LNCaP clone FGC (cell line): Measurements from ENCODE around the gene PARVB.

Experiments
- DNase-seq: peaks from one replicate; pipeline ENCODE4 v3.0.0-alpha.2; 2011; ENCODE audit warnings: low read depth
- H3K4me3 ChIP-seq: 2 replicates; pipeline ENCODE4 v1.5.1; 2011; ENCODE audit warnings: mild to moderate bottlenecking, low read depth, low read length, control low read depth
- CTCF ChIP-seq: IDR thresholded peaks from 2 replicates; pipeline ENCODE4 v1.5.1; 2012; ENCODE audit warnings: mild to moderate bottlenecking; ENCODE audit not compliant: control insufficient read depth, insufficient read depth; ENCODE audit errors: extremely low read depth

PARVB gene

DNA sequence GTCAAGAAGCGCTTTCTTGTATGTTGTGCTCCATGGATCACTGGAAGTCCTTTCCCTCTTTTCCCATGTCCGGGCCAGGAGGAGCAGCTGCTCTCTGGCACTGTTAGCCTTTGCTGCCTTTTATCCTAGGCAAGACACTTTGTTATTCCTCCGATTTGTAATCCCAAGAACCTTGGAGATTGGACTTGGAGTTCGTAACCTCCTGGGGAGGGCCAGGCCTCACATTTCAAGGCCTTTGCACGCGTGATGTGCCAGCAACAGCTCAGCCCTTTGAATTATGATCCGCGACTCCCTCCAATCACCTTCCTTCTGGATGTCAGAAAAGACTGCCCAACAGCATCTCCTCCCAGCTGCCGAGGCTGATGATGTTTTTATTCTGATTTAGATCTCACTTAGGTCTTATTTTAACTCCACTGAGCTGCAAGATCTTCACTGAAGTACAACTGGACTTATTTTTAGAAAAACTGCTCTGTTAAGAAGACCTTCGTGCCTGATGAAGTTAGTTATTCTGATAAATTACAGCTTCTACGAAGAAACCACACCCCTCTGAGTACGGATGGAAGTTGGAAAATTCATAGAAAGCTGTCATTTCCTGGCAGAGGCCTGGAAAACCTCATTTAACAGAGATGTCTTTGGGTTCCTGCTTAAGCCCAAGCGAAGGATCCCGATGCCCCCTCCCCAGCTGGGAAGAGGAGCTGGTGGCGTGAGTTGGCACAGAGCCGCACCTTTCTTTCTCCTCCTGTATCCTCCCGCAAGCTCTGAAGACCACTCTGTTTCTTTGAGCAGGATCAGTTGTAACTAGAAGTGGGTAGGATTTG lies 62.4 kb downstream of the PARVB start:
- DNase-seq = no peak
- no peak overlapping the region for H3K4me3 ChIP-seq
- TF ChIP-seq CTCF = no peak

DNA sequence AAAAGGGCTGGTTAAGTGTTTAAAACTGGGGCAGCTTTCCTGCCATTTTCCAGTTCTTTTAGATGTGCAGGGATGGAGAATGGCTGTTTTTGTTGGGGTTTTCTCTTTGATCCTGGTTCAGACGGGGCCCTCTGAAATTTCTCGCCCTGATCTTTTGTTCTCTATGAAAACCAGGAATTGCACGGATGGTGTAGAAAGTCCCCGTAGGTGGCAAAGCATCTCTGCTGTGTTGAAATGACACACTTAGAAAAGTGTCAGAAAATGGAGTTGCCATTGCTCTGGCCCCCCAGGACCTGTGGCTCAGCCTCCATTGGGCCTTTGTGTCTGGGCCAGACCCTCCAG lies 63.0 kb downstream of the PARVB start:
- no peak overlapping the region for H3K4me3 ChIP-seq
- TF ChIP-seq CTCF = no peak
- DNase-seq = no peak

- no peak for DNase-seq
- H3K4me3 ChIP-seq = no peak overlapping the region
- TF ChIP-seq CTCF = no peak
Measured at GRCh38 chr22:44088976-44089570, 65.0 kb downstream of the PARVB start.

DNA sequence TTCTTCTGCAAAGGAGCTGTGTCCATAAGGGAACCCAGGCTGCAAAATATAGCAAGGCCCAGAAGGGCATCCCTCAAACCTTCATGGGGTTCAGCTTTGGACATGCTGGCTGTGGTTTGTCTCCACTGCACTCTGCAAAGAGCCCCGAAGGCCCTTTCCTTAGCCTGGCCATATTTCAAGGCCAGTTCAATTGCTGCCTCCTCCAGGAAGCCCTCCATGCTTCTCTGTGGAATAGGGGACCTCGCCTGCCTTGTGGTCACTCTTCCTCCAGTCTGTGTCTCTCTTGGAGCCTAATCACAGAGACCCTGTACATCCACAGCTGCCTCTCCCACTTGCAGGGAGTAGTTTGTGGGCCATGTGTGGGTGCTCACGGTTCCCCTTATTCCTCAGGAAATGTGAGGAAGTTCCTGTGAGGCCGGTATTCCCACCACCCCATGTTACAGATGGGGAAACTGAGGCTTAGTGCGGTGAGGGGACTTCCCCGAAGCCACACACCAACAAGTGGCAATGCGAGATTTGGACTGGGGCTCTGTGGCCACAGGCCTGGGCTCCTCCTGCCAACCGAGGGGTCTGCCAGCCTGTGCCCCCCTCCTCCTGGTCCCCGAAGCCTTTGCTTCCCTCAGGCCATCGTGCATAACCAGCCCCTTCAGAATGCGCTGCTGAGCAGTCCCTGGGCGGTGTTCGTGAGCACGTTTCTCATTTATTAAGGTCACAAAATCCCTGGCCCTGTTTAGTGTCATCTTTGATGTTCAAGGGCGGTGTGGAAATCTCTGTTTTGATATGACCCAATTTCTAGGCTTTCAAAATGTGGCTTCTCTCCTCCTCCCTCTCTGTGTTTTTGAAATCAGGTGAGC lies 65.8 kb downstream of the PARVB start:
- TF ChIP-seq CTCF = no peak
- no peak overlapping the region for H3K4me3 ChIP-seq
- DNase-seq = no peak

GRCh38 chr22:44090571-44090905 lies 66.4 kb downstream of the PARVB start:
- no peak for TF ChIP-seq CTCF

GRCh38 chr22:44091021-44091721 lies 67.1 kb downstream of the PARVB start:
- DNase-seq = no peak
- no peak overlapping the region for H3K4me3 ChIP-seq
- TF ChIP-seq CTCF = peak; percentile 13; the same call in 1 of the 2 replicates

More at GRCh38 chr22:44090571-44090905, 66.4 kb downstream of the PARVB start:
- no peak overlapping the region for H3K4me3 ChIP-seq
- no peak for DNase-seq
